GM12801 (cell line): ENCODE measurements around the gene USP27X.

ENCODE experiments used
- CTCF ChIP-seq: IDR thresholded peaks from one replicate; pipeline ENCODE4 v1.5.1; 2011; ENCODE audit warnings: control low read depth; ENCODE audit not compliant: insufficient read length; ENCODE audit errors: extremely low read depth

Gene USP27X

GRCh38 chrX:49848275-49848674, 31.0 kb upstream of the USP27X start:
- TF ChIP-seq CTCF, result no peak

GRCh38 chrX:49850028-49850427, 29.3 kb upstream of the USP27X start:
- TF ChIP-seq CTCF, result no peak

- TF ChIP-seq CTCF, result no peak
These were observed 25.6 kb upstream of the USP27X start for GRCh38 chrX:49853661-49854060.

GRCh38 chrX:49856819-49857218, 22.5 kb upstream of the USP27X start:
- TF ChIP-seq CTCF, result no peak

- no peak for TF ChIP-seq CTCF
These were observed 20.9 kb upstream of the USP27X start for GRCh38 chrX:49858341-49858740.

- no peak for TF ChIP-seq CTCF
These were observed 19.8 kb upstream of the USP27X start for GRCh38 chrX:49859491-49859890.

- no peak for TF ChIP-seq CTCF
These were observed 18.3 kb upstream of the USP27X start for GRCh38 chrX:49860867-49861535.
